CD4-positive, alpha-beta T cell treated with Interleukin-4 for 1 hour (primary cell): ENCODE measurements around the gene CD80.

ENCODE experiments used
- DNase-seq, 2 donors: peaks; one replicate each; pipeline ENCODE4 v3.0.0-alpha.2; 2020 to 2022

The CD80 gene

DNA sequence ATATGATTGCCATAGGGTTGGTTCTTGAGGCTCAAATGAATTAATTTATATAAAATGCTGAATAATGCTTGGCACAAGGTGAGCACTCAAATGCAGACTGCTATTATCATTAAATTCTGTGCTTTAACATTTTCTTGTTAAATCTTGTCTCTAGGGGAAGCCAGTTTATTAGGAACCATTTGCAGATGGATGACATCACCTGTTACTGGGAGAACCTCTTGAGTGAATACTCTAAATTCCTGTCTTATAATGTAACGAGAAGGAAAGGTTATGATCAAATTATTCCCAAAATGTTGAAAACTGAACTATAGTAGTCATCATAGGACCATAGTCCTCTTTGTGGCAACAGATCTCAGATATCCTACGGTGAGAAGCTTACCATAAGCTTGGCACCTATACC lies 67.3 kb downstream of the CD80 start:
- DNase-seq: no peak

DNA sequence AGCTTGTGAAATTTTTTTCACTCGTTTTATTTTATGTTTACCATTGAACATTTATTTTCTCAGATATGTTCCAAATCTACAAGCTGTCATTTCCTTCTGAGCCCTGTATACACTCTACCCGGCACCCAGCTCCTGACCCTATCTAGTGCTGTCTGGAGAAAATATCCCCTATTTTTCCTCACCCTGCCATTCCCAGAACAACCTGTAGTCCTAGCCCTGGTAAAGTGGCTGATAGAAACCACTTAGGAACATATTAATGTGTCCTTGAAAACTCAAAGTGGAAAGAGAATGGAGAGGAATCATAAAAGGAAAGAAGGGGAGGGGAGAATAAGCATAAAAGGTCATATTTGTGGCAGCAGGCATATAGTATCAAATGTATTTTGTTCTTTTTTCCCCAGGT lies 69.3 kb downstream of the CD80 start:
- DNase-seq: no peak

DNA sequence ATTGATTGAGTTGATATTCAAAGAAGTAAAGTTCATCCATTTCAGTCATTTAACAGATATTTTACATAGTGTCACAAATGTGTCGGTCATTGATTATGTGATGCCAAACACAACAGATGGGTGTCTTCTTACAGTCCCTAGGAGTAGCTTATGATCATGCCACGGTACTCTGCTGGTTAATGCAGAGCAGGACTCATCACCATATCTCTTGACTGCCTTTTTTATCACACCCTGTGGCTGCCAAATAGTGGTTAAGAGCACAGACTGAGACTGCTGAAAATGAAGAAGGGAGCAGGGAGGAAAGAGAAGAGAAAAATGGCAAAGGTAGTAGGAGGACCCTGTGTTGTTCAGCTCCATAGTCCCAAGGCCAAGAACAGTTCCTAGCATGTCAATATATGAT lies 73.9 kb downstream of the CD80 start:
- DNase-seq: no peak

DNA sequence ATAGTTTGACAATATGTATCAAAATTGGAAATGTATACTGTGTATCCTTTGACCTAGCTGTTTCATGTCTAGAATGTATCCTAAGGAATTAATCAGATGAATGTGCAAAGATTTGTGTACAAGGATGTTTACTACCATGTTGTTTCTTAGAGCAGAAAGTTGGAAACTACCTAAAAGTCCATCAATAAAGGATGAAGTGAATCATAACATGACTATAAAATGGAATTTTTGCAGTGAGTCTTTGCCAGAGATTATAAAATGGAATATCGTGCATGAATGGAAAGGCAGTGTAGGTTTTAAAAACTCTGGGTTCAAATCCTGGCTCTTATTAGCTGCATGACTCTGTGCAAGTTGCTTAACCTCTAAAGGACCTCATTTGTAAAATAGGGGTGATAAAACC lies 76.3 kb downstream of the CD80 start:
- no peak for DNase-seq

DNA sequence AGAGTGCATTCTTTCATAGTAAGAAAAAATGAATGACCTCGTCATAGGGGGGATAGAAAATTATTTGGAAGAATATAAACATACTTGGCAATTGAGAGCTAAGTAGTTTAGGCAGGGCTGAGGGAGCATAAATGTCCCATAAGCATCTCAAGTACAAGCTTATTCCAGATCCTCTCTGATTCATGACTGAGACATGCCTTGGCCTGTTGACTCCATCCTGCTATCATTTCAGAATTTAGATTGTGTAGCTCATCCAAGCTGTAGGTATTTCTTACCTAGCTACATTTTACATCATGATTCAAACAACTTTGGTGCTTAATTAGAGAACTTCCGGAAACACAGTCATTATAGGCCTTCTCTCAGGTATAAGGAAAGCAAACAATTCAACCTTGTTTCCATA lies 78.3 kb downstream of the CD80 start:
- no peak for DNase-seq
